PC-9 (cell line): ENCODE measurements around the gene SFMBT2. TPM values are rescaled to one million over a fixed set of nuclear protein-coding genes. Genes with fewer than 3 reads are reported as not detected.

ENCODE experiments used
- BruUV-seq: library from RNA; stranded (reverse); fragments of 400-500 nt; replicated peaks from 2 replicates; lab custom pipeline; 2021; lab: Mats Ljungman, UMichigan
- CTCF ChIA-PET: fragments of 300-600 bp; sonication (Branson Sonifier 250); formaldehyde crosslinking; loops from one replicate; lab custom pipeline; 2022; ENCODE audit warnings: antibody characterized with exemption; lab: Charles Lee
- POLR2A ChIA-PET: fragments of 300-600 bp; sonication (Branson Sonifier 250); formaldehyde crosslinking; loops from one replicate; lab custom pipeline; 2022; ENCODE audit warnings: antibody characterized with exemption; ENCODE audit not compliant: unreplicated experiment; lab: Charles Lee
- DNase-seq, 2 experiments: peaks; one replicate each; pipeline versions ENCODE4 v3.0.0 to v3.0.0-alpha.2; 2015 to 2022; ENCODE audit warnings: mixed read lengths in 1 of 2
- H2AFZ ChIP-seq: fragments of 200-600 bp; sonication (generic); 2 replicates; pipeline ENCODE4 v1.8.1; 2017; ENCODE audit warnings: antibody characterized with exemption
- H3F3A ChIP-seq: fragments of 200-600 bp; sonication (generic); 2 replicates; pipeline ENCODE4 v1.8.1; 2017; ENCODE audit warnings: antibody characterized with exemption, mild to moderate bottlenecking, low read depth; ENCODE audit not compliant: insufficient read depth
- H3K27ac ChIP-seq: fragments of 200-600 bp; sonication (generic); 2 replicates; pipeline ENCODE4 v1.6.1; 2016; ENCODE audit warnings: mixed run types
- H3K27me3 ChIP-seq: fragments of 200-600 bp; sonication (generic); 2 replicates; pipeline ENCODE4 v1.6.1; 2016; ENCODE audit warnings: low read depth, mixed run types; ENCODE audit not compliant: insufficient read depth
- H3K36me3 ChIP-seq: fragments of 200-600 bp; sonication (generic); 2 replicates; pipeline ENCODE4 v1.6.1; 2016; ENCODE audit warnings: low read depth, mixed run types
- H3K4me1 ChIP-seq: fragments of 200-600 bp; sonication (generic); replicated peaks from 2 replicates; pipeline ENCODE4 v1.6.1; 2016; ENCODE audit warnings: mixed run types; ENCODE audit not compliant: insufficient read depth
- H3K4me2 ChIP-seq: fragments of 200-600 bp; sonication (generic); 2 replicates; pipeline ENCODE4 v1.6.1; 2017; ENCODE audit warnings: mixed run types
- H3K4me3 ChIP-seq: fragments of 200-600 bp; sonication (generic); 2 replicates; pipeline ENCODE4 v1.6.1; 2016; ENCODE audit warnings: mixed run types
- H3K79me2 ChIP-seq: fragments of 200-600 bp; sonication (generic); 2 replicates; pipeline ENCODE4 v1.6.1; 2017; ENCODE audit warnings: low read depth, mixed run types
- H3K9me2 ChIP-seq: fragments of 200-600 bp; sonication (generic); 2 replicates; pipeline ENCODE4 v1.8.1; 2017; ENCODE audit warnings: mild to moderate bottlenecking; ENCODE audit not compliant: insufficient read depth
- H3K9me3 ChIP-seq: fragments of 200-600 bp; sonication (generic); 2 replicates; pipeline ENCODE4 v1.8.1; 2016; ENCODE audit warnings: low read depth; ENCODE audit not compliant: insufficient read depth
- H4K20me1 ChIP-seq: fragments of 200-600 bp; sonication (generic); 2 replicates; pipeline ENCODE4 v1.8.1; 2017; ENCODE audit not compliant: insufficient read depth
- CTCF ChIP-seq: fragments of 200-600 bp; sonication (generic); conservative IDR thresholded peaks from 2 replicates; pipeline ENCODE4 v1.6.1; 2017; ENCODE audit warnings: mixed run types, antibody characterized with exemption, mild to moderate bottlenecking, moderate library complexity
- EZH2 ChIP-seq: fragments of 200-600 bp; sonication (generic); IDR thresholded peaks from 2 replicates; pipeline ENCODE4 v1.8.0; 2017; ENCODE audit warnings: antibody characterized with exemption, low read depth
- intact Hi-C: fragments of 100-400 bp; cut with micrococcal nuclease; formaldehyde crosslinking; loops from one replicate; pipeline ENCODE4 v1.10.0; 2022; ENCODE audit not compliant: unreplicated experiment
- total RNA-seq: library from RNA; stranded (reverse); gene quantifications from 2 replicates; pipeline ENCODE4 v1.2.3, GENCODE V29; 2021

Gene SFMBT2
- total RNA-seq, 1 experiment from 2014 or later: 0.07 TPM

- intact Hi-C loops: no loop called here
- H3K27me3 ChIP-seq: peaks cover 15% of the 10 kb centered on the region; the same call in 1 of the 2 replicates
- H3F3A ChIP-seq: no peaks in the 10 kb centered on the region
- no peak for DNase-seq
- no peak for TF ChIP-seq CTCF
- no peak for TF ChIP-seq EZH2
- H3K9me2 ChIP-seq: no peaks in the 10 kb centered on the region
- H2AFZ ChIP-seq: no peak overlapping the region
- H3K27ac ChIP-seq: no peak overlapping the region
- CTCF ChIA-PET: no interaction called here
- H3K79me2 ChIP-seq: no peaks in the 10 kb centered on the region
- no peaks in the 10 kb centered on the region for H3K9me3 ChIP-seq
- BruUV-seq: no TSS peak
- no peaks in the 10 kb centered on the region for H4K20me1 ChIP-seq
- no peaks in the 10 kb centered on the region for H3K4me1 ChIP-seq
- H3K4me2 ChIP-seq: no peak overlapping the region
- POLR2A ChIA-PET: no interaction called here
- H3K4me3 ChIP-seq: no peak overlapping the region
- H3K36me3 ChIP-seq: no peaks in the 10 kb centered on the region
Measured at GRCh38 chr10:7298495-7298894, 112.3 kb downstream of the SFMBT2 start.

GRCh38 chr10:7297094-7297493 is 113.7 kb downstream of the SFMBT2 start:
- Histone ChIP-seq H3K27ac (no peak overlapping the region), H3K9me3 (no peaks in the 10 kb centered on the region), H3K36me3 (no peaks in the 10 kb centered on the region), H3K4me2 (no peak overlapping the region), H4K20me1 (no peaks in the 10 kb centered on the region), H3K27me3 (peaks cover 11% of the 10 kb centered on the region; the same call in 1 of the 2 replicates), H3K4me3 (no peak overlapping the region), H3K4me1 (no peaks in the 10 kb centered on the region), H2AFZ (no peak overlapping the region), H3K79me2 (no peaks in the 10 kb centered on the region), H3F3A (no peaks in the 10 kb centered on the region), H3K9me2 (no peaks in the 10 kb centered on the region)
- ChIA-PET CTCF (no interaction called here), POLR2A (no interaction called here)
- intact Hi-C loops: no loop called here
- DNase-seq: no peak
- TF ChIP-seq EZH2 (no peak), CTCF (no peak)
- no TSS peak for BruUV-seq

- DNase-seq: no peak
- intact Hi-C loops: no loop called here
- ChIA-PET POLR2A (no interaction called here), CTCF (no interaction called here)
- peaks cover 7% of the 10 kb centered on the region; the same call in 1 of the 2 replicates for H3K27me3 ChIP-seq
- no peaks in the 10 kb centered on the region for H3K9me2 ChIP-seq
- no peaks in the 10 kb centered on the region for H3F3A ChIP-seq
- H3K27ac ChIP-seq: no peak overlapping the region
- no peak for TF ChIP-seq EZH2
- no peak for TF ChIP-seq CTCF
- BruUV-seq: no TSS peak
- no peak overlapping the region for H3K4me2 ChIP-seq
- H2AFZ ChIP-seq: no peak overlapping the region
- no peaks in the 10 kb centered on the region for H4K20me1 ChIP-seq
- no peak overlapping the region for H3K4me3 ChIP-seq
- H3K4me1 ChIP-seq: no peaks in the 10 kb centered on the region
- H3K79me2 ChIP-seq: no peaks in the 10 kb centered on the region
- H3K9me3 ChIP-seq: no peaks in the 10 kb centered on the region
- H3K36me3 ChIP-seq: no peaks in the 10 kb centered on the region
Measured at GRCh38 chr10:7296648-7297047, 114.2 kb downstream of the SFMBT2 start.
